Activated CD4-positive, alpha-beta T cell treated with anti-CD3 and anti-CD28 coated beads, Interleukin-2, Interleukin-4, amounts not matched to agents 100 ng/mL and 50 ng/mL, durations not matched to agents 16 hours and 8 hours (primary cell): ENCODE results near the gene ZIC5.

Experiments used
- DNase-seq: peaks from one replicate; pipeline ENCODE4 v3.0.0-alpha.2; 2020; ENCODE audit warnings: low spot score

The ZIC5 gene

GRCh38 chr13:99971576-99972189 is at the start of gene ZIC5:
Gene ZIC5 (minus strand): TSS chr13:99971767. CDS start chr13:99971603, 164 bp downstream.
- DNase-seq, result no peak

DNA sequence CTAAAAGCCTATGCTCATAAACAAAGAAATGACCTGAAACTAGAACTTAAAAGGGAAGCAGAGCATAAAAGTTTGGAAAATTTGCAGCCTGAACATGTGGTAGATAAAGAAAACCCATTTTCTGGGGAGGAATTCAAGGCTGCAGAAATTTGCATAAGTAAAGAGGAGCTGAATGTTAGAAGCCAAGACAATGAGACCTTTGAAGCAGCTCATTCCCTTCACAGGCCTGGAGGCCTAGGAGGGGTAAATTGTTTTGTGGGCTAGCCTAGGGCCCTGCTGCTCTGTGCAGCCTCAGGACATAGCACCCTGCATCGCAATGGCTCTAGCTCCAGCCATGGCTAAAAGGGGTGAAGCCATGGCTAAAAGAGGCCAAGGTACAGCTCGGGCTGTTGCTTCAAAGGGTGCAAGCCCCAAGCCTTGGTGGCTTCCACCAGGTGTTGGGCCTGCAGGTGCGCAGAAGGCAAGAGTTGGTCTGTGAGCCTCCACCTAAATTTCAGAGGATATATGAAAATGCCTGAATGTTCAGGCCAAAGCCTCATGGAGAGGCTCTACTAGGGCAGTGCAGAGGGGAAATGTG is 48.3 kb upstream of the ZIC5 start:
- DNase-seq, result no peak

DNA sequence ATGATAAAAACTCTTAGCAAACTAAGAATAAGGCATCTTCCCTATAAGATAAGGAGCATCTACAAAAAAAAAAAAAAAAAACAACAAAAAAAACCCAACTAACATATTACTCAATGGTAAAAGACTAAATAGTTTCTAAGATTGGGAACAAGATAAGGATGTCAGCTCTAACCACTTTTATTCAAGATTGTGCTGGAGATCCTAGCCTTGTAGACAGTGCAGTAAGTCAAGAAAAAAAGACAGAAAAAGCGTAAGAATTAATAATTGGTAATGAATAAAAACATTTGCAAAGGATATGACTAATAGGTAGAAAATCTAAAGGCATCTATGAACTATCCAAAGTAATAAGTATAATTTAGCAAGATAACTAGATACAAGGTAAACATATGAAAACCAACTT is 43.1 kb upstream of the ZIC5 start:
- no peak for DNase-seq

DNA sequence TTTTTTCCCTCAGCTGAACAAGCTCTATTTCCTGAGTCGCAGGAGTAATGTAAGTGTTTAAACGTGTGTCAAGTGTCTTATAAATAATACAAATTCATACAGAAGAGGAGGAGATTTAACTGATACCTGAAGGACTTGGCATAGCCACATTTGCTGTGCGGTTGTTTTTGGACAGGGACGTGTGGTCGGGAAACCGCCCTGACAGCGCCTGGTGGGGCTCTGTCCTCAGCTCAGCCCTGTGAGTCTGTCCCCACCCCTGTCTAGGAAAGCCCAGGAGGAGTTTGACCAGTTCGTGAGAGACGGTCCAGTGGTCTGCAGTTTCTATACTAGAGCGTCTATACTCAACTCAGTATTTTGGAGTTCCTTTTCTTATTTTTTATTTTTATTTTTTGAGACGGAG is 26.7 kb upstream of the ZIC5 start:
- no peak for DNase-seq

- DNase-seq, result no peak
Observed at GRCh38 chr13:99997702-99998214, 26.2 kb upstream of the ZIC5 start.

DNA sequence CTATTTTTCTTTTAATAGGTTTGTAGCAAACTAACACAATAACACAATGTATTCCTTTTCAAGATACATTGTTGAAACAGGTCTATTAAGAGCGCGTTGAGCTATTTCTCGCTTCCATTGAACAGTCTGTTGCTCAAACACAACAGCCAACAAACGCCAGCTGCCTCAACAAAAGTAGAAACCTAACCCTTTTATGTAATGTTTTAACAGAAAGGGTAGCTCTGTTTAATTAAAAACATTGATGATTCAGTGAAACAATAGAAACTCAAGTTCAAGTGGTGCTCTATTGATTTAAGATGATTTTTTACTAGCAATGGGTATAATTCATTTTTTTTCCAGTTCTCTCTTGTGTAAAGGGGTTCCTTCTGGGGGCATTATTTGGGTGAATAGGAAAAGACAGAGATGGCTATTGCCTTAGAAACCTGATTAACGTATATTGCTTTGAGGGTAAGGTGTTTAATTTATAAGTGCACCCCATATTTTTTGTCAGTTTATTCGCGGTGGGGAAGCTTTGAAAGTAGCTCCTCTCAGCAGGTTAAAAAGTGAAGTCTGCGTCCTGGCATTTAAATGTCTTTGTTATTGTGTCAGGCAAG is 24.9 kb upstream of the ZIC5 start:
- no peak for DNase-seq

DNA sequence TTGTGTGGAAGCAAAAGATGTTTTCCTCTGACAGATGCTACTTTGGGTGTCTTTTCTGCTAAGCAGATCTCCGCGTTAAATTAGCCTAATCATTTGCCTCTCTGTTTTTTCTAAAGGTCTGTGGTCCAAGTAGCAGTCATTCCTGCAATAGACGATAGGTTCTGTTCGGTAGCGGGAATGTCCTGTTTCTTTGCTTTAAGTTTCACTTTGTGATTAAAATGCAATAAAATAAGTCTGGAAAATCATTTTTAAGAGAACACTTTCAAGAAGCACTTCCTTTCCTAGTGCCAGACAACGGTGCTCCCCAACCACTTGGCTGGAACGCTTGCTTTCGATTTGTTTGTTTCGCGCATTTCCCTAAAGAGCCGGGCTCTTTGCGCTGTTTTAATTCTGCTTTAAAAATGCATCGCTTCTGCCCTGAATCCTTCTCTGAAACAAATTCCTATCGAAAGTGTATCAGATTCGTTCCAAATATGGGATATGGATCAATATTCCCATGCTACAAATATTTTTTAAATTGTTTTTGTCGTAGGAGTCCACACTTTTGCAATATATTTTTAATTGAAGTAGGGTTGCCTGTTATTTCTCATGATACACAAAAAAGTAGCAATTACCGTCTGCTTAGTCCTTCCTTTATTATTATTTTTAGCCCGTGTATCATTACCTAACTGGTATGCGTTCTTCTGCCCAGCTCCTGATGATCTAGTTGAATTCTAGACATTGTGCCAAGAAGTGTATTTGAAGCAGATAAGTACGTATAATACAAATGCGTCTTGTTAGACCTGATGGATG is 24.2 kb upstream of the ZIC5 start:
- no peak for DNase-seq

GRCh38 chr13:99995104-99995588 is 23.6 kb upstream of the ZIC5 start:
- no peak for DNase-seq

DNA sequence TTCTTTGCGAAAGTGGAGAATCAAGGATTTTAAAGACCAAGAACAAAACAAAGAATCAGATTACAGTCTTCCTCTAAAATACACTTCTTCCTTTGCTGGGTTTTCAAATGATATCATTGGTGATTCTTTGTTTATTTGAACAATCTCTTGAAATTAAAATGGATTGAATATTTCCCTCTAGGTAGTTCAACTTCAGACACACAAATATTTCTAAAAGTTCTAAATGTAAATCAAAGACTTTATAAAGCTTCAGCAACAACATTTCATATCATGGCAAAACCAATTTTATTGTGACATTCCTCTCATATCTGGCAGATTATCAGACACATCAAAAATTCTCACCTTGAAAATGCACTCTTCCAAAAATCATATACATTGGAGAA is 23.1 kb upstream of the ZIC5 start:
- no peak for DNase-seq

DNA sequence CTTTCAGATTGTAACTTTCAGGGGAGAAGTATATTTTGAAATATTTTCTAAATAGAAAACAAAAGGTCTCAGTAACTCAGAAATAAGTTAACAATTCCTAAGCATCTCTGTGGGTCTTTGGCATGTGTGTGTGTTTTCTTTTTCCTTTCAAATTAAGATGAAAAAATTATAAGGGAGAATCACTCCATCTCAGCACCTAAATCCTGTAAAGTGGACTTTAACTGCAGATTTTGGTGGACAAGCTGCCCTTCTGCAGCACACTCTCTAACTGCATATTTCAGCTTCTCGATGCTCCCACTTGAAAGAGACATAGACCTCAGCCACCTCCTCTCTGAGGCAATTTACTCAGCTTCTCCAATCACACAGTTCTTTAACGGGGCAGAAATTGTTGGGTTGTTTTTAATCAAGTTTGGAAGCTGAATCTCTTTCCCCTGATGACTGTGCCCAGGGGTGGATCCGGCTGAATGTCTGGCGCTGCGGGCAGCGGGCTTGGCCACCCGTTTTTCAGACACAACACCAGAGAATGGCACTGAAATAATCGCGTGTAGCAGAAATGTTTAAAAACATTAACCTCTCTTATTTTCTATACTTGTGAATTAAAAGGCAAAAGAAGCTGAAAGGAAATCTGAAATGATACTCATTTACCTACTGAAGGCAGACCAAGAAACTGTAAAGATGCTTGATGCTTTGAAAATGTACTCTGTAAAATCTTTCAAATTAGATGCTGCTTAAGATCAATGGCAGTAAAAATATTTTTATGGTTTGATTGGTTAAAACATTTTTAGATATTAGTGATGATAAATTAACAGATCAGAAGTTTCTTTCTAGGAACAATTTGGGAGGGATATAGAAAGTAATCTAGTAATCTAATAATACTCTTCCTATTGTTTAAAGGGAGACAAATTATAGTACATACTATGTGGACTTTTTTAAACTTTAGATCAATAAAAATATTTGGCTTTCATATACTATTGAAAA is 22.4 kb upstream of the ZIC5 start:
- no peak for DNase-seq

DNA sequence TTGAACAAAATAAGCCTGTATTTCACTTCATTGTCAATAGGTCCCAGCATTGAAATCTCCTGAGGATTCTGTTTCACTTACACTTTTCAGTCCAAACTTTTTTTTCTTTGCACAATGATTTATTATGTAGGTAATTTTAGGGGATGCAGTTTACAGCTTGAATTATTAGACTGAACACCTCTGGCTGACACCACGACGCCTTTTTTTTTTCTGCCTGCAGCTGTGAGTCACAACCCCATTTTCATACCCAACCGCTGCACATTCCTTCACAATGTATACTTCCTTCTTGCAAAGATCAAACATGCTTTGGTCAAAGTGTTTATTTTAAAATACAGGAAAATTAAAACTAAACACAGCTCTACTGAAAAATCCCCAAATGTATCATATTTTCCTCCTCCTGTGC is 21.4 kb upstream of the ZIC5 start:
- no peak for DNase-seq

- DNase-seq, result no peak
Observed at GRCh38 chr13:99991828-99992775, 20.5 kb upstream of the ZIC5 start.

GRCh38 chr13:99991013-99991827 is 19.7 kb upstream of the ZIC5 start:
- DNase-seq, result no peak

DNA sequence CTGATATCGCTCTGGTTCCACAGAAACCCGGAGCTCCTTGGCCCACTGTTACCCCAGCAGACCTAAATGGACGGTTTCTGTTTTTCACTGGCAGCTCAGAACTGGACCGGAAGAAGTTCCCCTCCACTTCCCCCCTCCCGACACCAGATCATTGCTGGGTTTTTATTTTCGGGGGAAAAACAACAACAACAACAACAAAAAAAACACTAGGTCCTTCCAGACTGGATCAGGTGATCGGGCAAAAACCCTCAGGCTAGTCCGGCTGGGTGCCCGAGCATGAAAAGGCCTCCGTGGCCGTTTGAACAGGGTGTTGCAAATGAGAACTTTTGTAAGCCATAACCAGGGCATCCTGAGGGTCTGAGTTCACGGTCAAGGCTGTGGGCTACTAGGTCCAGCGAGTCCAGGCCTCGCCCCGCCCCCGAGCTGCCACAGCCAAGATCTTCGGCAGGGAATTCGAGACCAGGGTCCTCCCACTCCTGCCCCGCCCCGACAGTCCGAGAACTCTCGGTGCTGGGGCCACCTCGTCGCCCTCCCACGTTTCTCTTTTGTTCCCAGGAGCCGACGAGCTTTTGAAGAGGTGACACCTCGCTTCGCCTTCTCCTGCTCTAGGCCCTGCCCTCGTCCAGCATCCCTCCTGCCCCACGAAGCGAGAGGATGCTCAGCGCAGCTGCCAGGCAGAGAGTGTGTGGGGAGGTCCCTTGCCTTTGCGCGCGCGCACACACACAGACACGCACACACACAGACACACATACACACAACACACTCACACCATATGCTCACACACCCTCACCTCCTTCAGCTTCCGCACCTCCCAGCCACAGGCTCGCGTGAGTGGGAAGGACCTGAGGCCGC is 18.8 kb upstream of the ZIC5 start:
- DNase-seq, result no peak

DNA sequence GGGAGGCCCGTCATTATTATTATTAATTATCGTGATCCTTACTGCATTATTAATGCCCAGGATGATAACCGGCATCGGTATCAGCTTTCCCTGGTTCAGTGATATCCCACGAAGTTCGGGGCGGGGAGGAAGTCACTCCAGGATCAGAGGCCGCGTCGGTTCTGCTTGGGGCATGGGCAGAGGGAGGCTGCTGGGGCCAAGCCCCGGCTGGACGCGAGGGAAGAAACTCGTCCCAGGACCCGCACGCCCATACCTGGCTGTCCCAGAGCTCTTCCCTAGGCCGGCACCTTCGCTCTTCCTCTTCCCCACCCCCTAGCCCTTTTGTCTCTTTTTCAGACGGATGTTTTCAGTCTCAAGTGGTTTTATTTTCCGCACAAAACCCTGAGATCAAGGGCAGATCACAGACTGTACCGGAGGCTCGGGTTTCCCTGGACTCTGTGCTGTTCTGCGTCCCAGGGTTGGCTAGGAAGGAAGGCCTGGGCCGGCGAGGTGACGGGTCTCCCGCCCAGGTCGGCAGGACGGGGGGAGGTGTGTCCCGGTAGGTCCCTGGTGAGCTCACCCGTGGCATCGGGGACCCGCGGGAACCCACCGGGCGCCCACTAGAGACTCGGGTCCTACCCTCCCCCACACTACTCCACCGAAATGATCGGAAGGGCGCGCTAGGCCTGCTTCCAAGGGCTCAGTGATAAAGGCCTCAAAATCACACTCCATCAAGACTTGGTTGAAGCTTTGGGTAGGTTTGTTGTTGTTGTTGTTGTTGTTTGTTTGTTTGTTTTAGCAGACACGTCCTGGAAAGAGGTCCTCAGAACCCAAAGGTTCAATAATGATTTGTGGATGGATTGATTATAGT is 17.9 kb upstream of the ZIC5 start:
- no peak for DNase-seq

GRCh38 chr13:99988529-99989275 is 17.1 kb upstream of the ZIC5 start:
- no peak for DNase-seq
